HEK293 (cell line): ENCODE data around the gene WNT7A.

ENCODE experiments used
- BCL11B ChIP-seq: fragments of 450-650 bp; formaldehyde crosslinking; IDR thresholded peaks from 2 replicates; pipeline ENCODE4 v1.5.1; 2016; ENCODE audit warnings: low read depth, missing biosample characterization, missing genetic modification characterization
- TCF7L2 ChIP-seq: IDR thresholded peaks from 2 replicates; pipeline ENCODE4 v1.6.1; 2011; ENCODE audit warnings: low read depth, mild to moderate bottlenecking, inconsistent platforms, low read length, moderate library complexity, borderline replicate concordance
- ZNF274 ChIP-seq, 2 experiments: fragments of 200-500 bp in 1 of 2; fragments of 450-650 bp in 1 of 2; sonication (Bioruptor generic) in 1 of 2; formaldehyde crosslinking in 1 of 2; IDR thresholded peaks; 2 replicates each; pipeline versions ENCODE4 v1.5.1 to v1.6.1; 2014 to 2016; ENCODE audit warnings: borderline replicate concordance in 1 of 2, inconsistent platforms in 1 of 2, low read length in 1 of 2, missing biosample characterization in 1 of 2, missing genetic modification characterization in 1 of 2
- ZNF341 ChIP-seq: fragments of 450-650 bp; formaldehyde crosslinking; IDR thresholded peaks from 2 replicates; pipeline ENCODE4; 2016; ENCODE audit warnings: low read depth, missing biosample characterization, missing genetic modification characterization
- ZNF624 ChIP-seq: fragments of 450-650 bp; formaldehyde crosslinking; IDR thresholded peaks from 2 replicates; pipeline ENCODE4 v1.5.1; 2017; ENCODE audit warnings: missing biosample characterization, missing genetic modification characterization
- TF ChIP-seq, protein P1 (sequence below): fragments of 450-650 bp; formaldehyde crosslinking; IDR thresholded peaks from 2 replicates; pipeline ENCODE4 v1.5.1; 2016; ENCODE audit warnings: missing biosample characterization, missing genetic modification characterization
- TF ChIP-seq, protein P2 (sequence below): fragments of 450-650 bp; formaldehyde crosslinking; IDR thresholded peaks from 2 replicates; pipeline ENCODE4; 2016; ENCODE audit warnings: missing biosample characterization, missing genetic modification characterization
- TF ChIP-seq, protein P3 (sequence below): fragments of 450-650 bp; formaldehyde crosslinking; IDR thresholded peaks from 2 replicates; pipeline ENCODE4 v1.5.1; 2016; ENCODE audit warnings: missing biosample characterization, missing genetic modification characterization

GRCh38 chr3:13839253-13839652, 40.6 kb downstream of the WNT7A start:
- TF ChIP-seq, protein P1, sequence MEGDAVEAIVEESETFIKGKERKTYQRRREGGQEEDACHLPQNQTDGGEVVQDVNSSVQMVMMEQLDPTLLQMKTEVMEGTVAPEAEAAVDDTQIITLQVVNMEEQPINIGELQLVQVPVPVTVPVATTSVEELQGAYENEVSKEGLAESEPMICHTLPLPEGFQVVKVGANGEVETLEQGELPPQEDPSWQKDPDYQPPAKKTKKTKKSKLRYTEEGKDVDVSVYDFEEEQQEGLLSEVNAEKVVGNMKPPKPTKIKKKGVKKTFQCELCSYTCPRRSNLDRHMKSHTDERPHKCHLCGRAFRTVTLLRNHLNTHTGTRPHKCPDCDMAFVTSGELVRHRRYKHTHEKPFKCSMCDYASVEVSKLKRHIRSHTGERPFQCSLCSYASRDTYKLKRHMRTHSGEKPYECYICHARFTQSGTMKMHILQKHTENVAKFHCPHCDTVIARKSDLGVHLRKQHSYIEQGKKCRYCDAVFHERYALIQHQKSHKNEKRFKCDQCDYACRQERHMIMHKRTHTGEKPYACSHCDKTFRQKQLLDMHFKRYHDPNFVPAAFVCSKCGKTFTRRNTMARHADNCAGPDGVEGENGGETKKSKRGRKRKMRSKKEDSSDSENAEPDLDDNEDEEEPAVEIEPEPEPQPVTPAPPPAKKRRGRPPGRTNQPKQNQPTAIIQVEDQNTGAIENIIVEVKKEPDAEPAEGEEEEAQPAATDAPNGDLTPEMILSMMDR (tag by site-specific recombination) = no peak
- TF ChIP-seq TCF7L2 = no peak
- TF ChIP-seq, protein P2, sequence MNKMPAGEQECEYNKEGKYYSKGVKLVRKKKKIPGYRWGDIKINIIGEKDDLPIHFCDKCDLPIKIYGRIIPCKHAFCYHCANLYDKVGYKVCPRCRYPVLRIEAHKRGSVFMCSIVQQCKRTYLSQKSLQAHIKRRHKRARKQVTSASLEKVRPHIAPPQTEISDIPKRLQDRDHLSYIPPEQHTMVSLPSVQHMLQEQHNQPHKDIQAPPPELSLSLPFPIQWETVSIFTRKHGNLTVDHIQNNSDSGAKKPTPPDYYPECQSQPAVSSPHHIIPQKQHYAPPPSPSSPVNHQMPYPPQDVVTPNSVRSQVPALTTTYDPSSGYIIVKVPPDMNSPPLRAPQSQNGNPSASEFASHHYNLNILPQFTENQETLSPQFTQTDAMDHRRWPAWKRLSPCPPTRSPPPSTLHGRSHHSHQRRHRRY (tag by site-specific recombination) = no peak
- TF ChIP-seq ZNF274 (IDR thresholded peaks at IDR 0.05; ENCODE audit: low read length) = no peak
- no peak for TF ChIP-seq ZNF274 (tag by site-specific recombination; IDR thresholded peaks at IDR 0.05; ENCODE audit: borderline replicate concordance)
- no peak for TF ChIP-seq BCL11B (tag by site-specific recombination)
- no peak for TF ChIP-seq ZNF624 (tag by site-specific recombination)
- TF ChIP-seq, protein P3, sequence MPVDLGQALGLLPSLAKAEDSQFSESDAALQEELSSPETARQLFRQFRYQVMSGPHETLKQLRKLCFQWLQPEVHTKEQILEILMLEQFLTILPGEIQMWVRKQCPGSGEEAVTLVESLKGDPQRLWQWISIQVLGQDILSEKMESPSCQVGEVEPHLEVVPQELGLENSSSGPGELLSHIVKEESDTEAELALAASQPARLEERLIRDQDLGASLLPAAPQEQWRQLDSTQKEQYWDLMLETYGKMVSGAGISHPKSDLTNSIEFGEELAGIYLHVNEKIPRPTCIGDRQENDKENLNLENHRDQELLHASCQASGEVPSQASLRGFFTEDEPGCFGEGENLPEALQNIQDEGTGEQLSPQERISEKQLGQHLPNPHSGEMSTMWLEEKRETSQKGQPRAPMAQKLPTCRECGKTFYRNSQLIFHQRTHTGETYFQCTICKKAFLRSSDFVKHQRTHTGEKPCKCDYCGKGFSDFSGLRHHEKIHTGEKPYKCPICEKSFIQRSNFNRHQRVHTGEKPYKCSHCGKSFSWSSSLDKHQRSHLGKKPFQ (tag by site-specific recombination) = no peak
- TF ChIP-seq ZNF341 (tag by site-specific recombination) = no peak
